ENCODE results near the gene CIITA.
A peak's percentile ranks its signal among the peaks of the same experiment; 100 is the strongest.

CIITA gene

DNA sequence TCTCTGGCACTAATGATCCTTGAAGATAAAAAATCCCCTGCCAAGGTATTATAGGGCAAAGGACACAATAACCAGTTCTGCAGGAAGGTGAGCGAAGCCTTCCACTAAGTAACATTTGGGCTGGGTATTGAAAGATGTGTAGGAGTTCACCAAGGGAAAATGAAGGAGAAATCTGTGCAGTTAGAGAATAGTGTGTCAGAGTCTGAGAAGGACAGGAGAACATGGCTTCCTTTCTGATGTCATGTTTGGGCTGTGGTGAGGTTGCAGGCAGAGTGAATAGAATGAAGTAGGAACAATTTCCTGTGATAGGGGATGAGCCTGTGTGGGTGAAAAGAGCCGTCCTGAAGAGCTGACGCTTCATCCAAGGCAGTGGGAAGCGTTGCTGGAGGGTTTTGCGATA is 24.1 kb upstream of the CIITA start:
- DNase-seq, result no peak

DNA sequence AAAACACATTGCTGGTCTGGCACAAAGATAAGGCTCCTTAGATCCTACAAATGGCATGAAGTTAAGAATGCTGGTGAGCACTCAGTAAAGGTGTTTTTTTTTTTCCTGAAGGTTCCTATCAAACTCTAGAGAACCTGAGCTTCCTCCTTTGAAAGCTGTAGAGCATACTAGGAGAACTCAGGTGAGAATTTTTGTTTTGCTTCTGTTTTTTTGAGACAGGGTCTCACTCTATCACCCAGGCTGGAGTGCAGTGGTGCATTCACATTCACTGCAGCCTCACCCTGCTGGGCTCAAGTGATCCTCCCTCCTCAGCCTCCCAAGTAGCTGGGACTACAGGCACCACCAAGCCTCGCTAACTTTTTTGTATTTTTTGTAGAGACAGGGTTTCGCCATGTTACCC is 21.0 kb upstream of the CIITA start:
- DNase-seq, result no peak

DNA sequence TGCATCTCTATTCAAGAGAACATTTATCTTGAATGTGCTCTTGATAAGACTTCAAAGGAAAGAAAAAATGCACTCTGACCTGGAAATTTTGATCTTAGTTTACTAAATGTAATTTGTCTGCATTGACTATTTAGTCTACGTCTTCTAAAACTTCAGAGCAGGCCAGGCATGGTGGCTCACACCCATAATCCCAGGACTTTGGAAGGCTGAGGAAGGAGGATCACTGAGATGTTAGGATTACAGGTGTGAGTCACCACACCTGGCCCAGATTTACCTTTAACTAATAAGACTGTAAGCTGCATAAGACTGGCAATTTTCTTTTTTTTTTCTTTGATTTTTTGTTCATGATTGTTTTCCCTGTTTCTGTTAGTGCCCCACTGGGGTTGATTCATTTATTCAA is 18.8 kb upstream of the CIITA start:
- no peak for DNase-seq

DNA sequence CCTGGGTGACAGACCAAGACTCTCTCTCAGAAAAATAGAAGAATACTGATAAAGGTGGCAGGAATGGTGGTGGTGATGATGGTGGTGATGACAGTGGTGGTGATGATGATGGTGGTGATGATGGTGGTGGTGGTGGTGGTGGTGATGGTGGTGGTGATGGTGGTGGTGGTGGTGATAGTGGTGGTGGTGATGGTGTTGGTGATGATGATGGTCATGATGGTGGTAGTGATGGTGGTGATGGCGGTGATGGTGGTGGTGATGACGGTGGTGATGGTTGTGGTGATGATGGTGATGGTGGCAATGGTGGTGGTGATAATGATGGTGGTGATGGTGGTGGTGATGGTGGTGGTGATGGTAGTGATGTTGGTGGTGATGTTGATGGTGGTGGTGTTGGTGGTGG is 18.0 kb upstream of the CIITA start:
- no peak for DNase-seq

DNA sequence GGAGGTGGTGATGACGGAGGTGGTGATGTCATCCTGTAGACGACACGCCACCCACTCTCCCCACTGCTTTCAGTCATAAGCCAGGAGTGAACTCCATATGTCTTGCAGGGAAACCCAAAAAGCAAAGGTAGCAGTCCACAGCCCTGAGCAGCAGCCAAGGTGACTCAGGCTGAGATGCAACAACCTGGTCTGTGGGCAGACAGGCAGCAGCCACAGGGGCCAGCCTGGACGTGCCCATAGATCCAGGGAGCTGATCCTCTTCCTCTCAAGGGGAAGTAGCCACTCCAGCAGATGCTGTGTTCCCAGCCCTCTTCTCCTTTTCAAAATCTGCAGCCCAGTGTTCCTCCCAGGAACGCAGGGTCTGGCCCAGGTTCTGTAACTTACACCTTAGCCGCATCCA is 17.3 kb upstream of the CIITA start:
- no peak for DNase-seq

DNA sequence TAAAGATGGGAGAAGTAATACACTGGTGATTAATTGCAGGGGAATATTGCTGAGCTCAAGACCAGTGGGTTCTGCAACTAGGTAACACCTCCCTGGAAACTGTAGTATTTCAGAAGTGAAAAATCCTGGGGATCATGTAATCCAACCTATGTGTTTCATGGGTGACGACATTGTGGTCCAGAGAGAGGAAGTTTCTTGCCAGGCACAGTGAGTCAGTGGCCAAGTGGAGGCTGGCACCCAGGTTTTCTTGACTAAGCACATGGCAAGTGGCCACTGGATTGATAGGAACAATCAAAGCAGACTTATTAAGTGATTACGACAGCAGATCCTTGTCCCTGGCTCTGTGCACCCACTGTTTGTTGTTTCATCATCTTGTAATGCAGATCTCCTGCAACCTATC is 14.6 kb upstream of the CIITA start:
- DNase-seq, result peak; percentile 65

DNA sequence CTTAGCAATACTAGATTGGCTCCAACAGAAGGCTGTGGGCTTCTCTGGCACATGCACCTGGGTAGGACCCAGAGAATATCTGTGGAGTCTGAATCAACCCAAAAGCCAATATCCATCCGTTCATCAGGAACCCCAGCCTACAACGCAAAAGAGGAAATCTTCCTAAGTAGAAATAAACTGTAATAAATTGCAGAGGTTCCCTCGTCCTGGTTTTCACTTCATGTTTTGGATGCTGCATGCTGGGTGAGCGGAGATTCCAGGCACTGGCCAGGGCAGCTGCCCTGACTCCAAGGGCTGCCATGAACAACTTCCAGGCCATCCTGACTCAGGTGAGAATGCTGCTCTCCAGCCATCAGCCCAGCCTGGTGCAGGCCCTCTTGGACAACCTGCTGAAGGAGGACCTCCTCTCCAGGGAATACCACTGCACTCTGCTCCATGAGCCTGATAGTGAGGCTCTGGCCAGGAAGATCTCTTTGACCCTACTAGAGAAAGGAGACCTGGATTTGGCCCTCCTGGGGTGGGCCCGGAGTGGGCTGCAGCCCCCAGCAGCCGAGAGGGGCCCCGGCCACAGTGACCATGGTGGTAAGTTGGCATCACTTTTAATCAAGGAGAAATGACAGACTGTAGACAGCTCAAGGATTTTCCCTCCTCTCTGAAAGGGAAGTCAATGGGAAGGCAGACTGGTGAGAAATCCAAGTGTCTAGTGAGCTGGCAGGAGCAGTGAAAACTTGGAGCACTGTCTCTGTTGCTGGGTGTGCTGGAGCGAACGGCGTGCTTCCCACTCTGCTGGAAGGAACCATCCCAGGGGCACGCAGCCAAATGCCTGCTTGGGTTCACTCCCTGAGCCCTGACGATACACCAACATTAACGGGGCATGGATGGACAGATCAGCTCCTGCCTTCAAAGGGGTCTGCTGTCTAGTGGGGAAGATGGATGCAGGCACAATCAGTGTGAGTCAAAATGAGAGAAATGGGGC is 10.7 kb upstream of the CIITA start:
- DNase-seq, result no peak

DNA sequence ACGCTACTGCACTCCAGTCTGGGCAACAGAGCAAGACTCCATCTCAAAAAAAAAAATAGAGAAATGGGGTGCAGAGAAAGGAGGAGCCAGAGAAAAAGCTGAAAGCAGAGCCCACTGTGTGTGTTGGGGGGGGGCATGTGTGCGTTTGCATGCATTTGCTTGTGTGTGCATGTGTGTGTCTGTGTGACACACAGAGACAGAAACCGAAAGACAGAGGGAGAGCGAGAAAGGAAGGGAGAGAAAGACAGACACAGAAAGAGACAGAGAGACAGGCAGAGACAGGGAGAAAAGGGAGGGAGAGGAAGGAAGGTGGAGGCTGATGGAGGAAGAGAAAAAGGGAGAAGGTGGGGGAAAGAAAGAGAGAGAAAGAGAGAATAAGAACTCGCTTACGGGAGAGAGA is 9.8 kb upstream of the CIITA start:
- no peak for DNase-seq

DNA sequence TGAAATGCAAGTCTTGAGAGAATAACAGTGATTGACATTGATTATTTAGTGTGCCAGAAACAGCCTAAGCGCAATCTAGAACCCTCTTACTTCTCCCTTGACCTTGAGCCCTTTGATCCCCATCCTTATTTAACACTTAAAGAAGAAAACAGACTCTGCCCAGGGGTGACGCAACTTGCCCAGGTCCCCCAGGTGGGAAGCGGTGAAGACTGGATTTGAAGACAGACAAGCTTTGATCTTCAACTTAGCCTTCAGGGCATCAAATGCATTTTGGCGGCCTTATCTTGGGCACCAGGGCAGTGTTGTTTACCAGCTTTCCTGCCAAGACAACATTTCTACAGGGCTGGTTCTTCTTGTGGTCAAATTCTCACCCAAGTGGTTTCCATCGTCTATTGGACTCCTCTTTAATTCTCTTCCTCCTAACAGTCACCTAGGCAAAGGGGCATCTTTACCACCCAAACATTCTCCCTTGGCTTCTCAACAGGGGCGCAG is 8.9 kb upstream of the CIITA start:
- no peak for DNase-seq

DNA sequence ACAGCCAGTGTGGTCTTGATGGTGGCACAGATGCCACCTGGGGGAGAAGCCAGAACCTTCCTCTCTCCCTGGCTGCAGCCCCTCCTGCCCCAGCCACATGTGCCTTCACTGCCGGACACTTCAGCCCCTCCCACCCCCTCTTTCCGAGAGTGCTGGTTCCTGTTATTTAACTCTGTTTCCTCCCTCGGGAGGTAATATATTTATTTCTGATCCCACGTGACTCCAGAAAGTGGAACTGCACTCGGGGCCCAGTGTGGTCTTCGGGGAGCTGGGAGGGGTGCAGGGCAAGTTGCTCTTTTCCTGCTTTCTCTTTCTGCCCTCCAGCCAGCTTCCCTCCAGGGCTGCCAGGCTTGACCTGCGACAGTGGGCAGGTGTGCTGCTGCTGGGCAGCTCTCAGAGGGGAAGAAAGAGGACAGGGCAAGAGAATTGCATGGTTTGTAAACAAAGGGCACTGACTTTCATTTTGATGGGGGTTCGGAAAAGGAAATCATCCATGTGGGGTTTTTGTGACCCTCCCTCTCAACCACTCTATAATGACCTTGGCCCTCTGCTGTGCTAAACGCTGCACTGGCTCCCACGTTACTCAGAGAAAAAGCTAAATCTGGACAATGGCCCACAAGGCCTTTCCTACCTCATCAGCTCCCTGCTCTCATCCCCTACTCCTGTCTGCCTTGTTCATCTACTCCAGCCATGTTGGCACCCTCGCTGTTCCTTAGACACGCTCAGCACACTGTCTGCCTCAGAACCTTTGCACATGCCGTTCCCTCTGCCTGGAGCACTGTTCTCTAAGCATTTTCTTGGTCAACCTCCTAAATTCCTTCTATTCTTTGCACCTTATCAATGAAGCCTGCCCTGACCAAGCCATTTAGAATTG is 8.2 kb upstream of the CIITA start:
- no peak for DNase-seq

DNA sequence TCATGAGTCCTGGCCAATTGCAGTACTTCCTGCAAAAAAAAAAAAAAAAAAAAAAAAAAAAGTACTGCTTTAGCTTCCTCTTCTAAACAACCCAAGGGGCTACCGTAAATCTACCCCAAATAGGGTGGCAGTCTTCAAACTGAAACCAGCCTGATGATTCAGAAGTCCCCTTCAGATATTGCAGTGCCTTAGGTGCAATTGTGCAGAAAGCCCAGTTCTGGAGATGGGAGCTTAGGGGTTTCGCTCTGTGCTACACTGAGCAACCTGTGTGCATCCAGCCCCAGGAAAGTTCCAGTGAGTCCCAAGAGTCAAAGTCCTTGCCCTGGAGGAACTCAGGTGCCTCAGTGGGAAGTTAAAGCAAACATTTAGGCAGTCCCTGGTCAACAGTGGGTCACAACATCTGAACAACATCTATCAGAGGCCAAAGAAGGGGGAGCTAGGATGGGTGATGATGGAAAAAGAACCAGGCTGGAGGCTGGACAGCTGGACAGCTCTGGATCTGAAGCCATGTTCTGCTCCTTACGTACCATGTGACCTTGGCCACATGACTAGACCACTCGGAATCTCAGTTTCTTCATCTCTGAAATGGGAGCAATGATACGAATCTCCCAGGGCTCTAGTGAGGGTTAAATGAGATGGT is 6.7 kb upstream of the CIITA start:
- DNase-seq, result no peak

DNA sequence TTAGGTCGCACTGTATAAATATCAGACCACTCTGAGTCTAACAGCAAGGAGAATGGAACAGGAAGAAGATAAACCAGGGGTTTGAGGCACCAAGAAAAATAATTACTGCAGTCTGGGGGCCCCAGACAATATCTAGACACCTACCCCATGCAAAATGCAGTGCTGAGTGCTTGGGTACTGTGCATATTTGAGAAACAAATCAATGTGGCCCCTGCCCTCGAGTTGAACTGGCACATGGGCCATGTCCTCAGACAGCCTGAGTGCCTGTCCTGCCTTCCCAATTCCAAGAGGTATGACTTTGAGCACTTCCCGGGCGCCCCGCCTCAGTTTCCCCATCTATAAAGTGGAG is 6.2 kb upstream of the CIITA start:
- no peak for DNase-seq

DNA sequence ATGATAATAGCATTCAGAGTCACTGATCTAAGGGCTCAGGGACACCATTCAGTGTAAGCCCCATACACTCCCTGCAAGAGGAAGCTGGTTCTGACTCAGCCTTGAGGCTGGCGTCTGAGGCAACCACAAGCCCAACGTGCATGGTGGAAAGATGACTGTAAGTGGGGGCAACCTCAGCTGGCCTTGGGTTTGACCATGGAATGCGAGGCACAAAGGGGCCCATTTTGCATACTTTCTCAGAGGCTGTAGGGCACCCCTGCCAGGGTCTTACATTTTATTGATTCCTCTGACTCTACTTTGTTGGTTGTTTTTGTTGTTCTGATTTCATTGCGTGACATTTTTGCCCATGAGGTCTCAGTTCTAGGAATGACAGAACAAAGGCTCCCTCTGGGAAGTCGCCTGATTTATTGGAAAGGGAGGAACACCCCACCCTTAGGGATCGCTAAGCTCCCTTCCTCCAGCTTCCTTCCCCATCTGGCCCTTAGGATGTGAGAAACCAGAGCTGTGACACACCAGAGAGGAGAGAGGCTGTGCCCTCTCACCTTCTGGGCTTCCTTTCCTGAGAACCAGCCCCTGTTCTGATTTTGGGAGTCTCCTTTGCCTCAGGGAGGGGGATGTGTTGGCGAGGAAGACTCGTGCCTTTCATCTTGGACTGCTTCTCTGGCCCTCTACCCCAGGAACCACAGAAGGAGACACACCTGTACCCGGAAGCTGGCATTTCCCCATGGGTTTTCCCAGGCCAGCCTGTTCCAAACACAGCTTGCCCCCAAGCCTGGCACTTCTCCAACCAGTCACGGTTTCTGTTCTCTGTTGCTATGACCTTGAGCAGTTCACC is 5.6 kb upstream of the CIITA start:
- peak; percentile 95 for DNase-seq

DNA sequence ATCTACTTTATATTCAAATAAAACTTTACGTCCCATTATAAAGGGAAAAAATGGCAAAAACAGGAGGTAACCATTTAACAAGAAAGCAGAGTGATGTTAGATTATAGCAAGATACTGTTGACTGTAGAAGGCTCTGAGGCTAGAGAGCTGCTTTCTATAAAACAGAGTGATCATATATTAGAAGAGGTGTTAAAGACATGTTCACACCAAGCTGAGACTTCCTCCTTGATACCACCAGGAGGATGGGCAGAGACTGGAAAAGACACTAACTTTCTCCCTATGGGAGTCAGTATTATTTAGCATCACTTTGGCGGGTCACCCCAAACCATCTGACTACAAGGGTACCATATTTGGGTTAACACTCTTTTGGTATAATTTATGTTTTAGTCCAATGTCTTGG is 687 bp upstream of the CIITA start:
- no peak for DNase-seq

DNA sequence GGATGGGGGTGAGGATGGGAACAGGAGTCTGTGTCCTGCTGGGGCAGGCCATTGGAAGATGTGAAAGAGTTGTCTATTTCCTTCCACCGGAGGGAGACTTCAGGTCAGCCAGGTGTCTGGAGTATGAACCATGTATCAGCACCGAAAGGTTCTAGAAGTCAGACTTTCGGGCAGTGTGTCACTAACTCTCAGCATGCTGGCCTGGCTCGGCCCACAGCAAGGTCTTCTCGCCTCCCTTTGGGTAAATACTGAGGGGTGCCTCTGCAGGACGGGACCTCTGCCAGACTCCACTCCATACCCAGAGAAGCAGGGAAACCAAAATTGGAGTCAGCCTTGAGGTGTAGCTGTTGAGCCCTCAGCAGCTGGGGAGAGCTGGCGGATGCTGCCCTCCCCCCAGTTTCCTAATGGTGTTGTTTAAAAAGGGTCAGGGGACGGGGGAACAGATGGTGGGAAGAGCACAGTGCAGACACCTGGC is 507 bp downstream of the CIITA start:
- DNase-seq, result no peak

DNA sequence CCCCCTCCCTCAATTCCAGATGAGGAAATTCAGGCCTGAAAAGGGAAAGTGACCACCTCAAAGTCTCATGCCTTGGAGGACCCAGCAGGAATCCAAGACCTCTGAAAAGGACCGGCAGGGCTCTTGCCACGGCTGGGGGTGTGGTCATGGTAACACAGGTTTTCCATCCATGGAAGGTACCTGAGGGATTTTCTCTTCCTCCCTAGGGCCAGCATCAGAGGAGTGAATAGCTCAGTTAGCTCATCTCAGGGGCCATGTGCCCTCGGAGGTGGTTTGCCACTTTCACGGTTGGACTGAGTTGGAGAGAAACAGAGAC is 1.3 kb downstream of the CIITA start:
- no peak for DNase-seq

DNA sequence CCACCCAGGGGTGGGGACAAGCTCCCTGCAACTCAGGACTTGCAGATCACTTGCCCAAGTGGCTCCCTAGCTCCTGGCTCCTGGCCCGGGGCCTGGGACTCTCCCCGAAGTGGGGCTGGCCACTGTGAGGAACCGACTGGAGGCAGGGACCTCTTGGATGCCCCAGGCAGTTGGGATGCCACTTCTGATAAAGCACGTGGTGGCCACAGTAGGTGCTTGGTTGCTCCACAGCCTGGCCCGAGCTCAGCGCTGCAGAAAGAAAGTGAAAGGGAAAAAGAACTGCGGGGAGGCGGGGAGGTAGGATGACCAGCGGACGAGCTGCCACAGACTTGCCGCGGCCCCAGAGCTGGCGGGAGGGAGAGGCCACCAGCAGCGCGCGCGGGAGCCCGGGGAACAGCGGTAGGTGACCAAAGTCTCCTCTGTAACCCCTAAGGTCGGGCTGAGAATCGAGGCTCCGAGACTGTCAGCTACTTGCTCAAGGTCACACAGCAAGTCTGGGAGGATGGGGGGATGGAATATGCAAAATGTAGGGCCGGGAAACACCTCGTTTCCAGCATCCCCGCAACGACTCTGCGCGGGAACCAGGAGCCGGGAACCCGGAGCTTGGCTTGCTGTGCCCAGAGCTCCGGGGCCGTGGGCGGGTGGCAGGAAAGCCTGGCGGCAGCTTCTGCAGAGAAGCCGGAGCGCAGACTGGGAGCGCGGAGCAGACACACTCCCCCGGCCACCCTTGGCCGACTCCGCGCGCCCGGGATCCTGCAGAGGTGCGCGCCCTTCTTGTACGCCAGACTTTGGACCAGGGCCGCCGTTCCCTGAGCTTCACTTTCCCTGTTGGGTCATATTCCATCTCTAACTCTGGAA is 1.9 kb downstream of the CIITA start:
- no peak for DNase-seq

DNA sequence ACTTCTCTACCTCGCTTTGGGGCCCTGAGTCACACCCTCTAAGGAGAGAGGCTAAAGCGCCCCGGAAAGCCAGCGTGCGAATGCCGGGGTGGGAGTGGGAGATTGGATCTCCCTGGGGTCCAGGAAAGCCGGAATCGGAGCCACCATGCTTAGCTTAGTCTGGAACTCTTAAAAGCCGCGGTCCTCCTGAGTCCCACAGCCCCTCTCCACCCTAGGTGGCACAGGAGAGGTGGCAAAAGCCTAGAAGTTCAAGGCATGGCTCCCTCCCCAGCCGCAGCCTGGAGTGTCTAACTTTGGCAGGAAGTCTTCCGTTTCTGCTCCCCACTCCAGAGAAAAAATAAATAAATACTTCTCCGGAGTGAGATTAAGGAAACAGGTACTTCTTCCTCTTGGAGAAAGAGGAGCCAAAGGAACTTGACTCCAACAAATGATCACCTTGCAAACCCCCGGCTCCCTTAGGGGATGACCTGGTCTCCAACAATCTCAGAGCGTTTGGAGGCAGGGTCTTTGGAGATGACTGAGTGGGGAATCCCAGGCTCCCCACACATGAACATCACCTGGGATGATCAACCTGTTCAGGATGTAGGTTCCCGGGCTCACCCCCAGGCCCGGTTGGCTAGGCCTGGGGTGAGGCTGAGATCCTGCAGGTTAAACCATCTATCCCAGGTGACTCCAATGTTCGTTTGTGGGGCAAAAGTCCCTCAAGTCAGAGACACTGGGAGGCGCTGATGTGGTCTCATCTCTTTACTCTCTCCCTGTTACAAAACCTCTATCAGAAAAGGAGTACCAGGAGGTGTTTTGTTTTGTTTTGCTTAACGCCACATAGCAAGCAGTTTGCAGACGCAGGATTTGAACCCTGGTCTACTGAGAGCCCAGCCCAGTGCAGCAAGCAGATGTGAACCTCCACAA is 2.9 kb downstream of the CIITA start:
- DNase-seq, result no peak

DNA sequence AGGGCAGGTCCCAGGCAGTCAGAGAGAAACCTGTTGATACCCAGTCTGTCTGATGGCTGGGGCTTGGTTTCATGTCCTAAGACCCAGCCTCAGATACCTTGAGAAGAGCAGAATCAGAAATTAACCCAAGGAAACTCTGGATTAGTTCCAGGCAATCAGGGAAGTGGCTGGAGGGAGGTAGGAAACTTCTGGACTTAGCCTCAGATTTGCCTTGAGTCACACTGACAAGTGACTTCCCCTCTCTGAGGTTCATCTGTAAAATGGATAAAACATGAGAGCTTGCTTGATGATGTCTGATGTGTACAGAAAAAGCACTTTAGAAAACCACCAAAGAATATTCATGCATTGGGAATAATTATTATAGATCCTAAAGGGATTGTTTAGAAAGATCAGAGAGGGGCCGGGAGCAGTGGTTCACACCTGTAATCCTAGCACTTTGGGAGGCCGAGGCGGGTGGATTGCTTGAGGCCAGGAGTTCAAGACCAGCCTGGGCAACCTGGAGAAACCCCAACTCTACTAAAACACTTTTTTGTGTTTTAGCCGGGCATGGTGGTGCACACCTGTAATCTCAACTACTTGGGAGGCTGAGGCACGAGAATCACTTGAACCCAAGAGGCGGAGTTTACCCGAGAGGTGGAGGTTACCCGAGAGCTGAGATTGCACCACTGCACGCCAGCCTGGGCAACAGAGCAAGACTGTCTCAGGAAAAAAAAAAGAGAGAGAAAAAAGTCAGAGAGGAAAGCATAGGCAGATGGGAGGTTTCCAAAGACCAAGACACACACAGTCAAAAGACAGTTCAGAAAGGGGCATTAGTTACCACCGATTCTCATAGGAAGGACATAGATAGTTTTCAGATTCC is 3.8 kb downstream of the CIITA start:
- no peak for DNase-seq

Data from HCEC 1CT (cell line).